Stimulated activated CD8-positive, alpha-beta memory T cell treated with anti-CD3 and anti-CD28 coated beads, Interleukin-4, amount 100 ng/mL, for 24 hours (primary cell): ENCODE measurements around the gene MRPL24.
"Not testable (repeated sequence)": the region's sequence is repeated elsewhere in the genome, so short reads cannot be mapped to it uniquely, and the experiment has no call there.

Source experiments
- DNase-seq: peaks from one replicate; pipeline ENCODE4 v3.0.0-alpha.2; 2020; ENCODE audit warnings: low read depth

Gene MRPL24

GRCh38 chr1:156760092-156760795 is 19.4 kb upstream of the MRPL24 start:
- no peak for DNase-seq

DNA sequence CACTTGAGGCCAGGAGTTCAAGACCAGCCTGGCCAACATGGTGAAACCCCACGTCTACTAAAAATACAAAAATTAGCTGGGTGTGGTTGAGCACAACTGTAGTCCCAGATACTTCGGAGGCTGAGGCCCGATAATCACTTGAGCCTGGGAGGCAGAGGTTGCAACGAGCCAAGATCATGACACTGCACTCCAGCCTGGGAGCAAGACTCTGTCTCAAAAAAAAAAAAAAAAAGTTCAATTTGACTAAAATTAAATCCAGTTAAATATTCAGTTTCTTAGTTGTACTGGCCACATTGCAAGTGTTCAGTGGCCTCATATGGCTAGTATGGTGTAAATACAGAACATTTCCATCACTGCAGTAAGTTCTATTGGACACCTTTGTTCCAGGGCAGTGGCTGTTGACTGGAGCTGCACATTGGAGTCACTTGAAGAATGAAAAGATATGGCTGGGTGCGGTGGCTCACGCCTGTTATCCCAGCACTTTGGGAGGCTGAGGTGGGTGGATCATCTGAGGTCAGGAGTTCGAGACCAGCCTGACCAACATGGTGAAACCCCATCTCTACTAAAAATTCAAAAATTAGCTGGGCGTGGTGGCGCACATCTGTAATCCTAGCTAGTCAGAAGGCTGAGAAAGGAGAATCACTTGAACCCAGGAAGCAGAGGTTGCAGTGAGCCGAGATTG is 16.8 kb upstream of the MRPL24 start:
- DNase-seq: not testable (repeated sequence)

DNA sequence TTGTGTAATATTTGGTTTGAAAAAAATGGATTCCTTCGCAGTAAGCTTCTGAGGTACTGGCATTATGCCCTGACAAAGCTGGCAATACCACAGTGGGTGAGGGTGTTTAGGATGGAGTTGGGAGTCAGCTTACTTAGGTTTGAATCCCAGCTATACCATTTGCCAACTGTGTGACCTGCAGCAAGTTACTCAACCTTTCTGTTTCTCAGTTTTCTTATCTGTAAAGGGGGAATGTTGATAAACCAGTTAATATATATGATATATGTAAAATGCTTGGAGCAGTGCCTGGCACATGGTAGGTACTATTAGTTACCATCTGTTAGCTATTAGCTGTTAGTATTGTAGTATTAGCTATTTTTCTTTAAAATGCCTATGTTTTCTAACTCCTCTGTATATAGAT is 15.5 kb upstream of the MRPL24 start:
- DNase-seq: no peak

DNA sequence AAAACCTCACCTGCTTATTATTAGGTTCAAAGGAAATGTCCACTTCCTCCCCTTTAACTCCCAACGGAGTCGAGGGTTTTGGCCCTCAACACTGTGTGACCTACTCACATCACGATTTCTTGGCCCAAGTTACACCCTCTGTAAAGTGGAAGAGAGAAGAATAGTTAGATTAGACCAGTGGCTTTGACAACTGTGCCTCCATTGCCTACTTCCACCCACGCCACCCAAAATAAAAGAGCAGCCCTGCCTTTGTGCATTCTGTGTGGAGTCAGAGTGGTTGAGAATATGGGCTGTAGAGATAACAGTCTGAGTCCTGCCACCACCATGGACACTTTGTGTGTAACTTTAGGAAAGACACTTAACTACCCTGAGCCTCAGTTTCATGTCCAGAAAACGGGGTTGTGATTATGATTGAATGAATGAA is 14.7 kb upstream of the MRPL24 start:
- DNase-seq: no peak

- no peak for DNase-seq
Measured at GRCh38 chr1:156754219-156754618, 13.3 kb upstream of the MRPL24 start.

DNA sequence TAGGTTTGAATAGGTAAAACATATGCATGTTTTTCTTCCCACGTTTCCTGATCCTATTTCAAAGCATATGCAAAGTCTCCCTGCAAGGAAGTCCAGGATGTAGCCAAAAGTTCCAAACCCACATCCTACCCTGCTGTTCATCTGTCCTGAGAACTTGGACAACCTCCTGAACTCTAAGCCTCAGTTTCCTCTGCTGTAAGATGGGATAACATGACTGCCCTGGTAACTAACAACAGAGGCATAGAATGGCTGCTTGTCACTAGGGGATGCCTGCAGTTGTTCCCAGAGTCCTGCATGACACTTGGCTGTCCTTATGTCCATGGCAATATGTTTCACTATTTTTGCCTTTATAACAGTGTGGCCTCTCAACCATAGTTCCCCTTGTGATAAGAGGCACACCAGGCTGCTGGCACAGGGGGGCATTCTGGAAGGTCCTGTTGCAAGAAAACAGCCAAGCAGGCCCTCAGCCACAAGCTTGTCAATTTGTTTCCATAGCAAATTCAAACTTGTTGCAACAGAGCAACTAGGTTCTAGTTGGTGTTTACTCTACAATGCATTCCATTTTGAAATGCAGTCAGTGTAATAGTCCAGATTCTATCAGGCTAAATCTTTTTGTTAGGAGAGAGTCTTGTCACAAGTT is 12.1 kb upstream of the MRPL24 start:
- DNase-seq: no peak

- peak; percentile 98 for DNase-seq
Measured at GRCh38 chr1:156751757-156752481, 11.0 kb upstream of the MRPL24 start.

GRCh38 chr1:156751451-156751756 is 10.5 kb upstream of the MRPL24 start, which contains the start of gene HDGF:
HDGF (minus strand) TSS chr1:156751675; CDS start chr1:156751429, 246 bp downstream.
- DNase-seq: no peak

DNA sequence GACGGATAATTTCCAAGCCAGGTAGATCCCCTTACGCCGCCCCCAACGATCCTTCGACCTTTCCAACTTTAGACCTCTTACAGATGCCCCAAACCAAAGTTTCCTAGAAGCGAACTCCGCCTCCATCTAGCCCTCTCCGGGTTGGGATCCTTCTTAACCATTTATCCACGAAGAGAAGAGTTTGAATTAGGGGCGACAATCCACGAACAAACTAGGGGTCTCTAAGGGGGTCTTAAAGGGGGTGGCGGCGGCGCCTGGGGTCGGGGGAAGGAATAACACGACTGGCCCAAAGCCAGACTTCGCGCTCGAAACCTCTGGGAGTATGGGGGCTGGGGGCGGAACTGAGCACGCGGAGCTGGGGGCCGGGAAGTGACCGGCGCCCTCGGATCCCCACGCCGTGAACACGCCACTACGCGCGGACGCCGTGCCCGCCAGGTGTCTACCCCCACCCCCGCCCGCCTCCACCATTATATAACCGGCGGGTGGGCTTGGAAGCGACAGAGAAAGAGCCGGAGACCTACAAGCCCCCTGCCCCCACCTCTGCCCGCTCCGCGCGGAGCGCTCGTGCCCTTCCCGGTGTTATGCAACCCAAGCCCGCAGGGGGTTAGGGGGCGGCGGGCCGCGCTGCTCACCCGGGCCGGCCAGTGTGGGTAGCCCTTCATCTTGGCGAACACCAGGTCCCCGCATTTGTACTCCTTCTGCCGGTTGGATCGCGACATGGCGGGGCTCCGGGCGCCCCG is 10.0 kb upstream of the MRPL24 start:
- DNase-seq: no peak

DNA sequence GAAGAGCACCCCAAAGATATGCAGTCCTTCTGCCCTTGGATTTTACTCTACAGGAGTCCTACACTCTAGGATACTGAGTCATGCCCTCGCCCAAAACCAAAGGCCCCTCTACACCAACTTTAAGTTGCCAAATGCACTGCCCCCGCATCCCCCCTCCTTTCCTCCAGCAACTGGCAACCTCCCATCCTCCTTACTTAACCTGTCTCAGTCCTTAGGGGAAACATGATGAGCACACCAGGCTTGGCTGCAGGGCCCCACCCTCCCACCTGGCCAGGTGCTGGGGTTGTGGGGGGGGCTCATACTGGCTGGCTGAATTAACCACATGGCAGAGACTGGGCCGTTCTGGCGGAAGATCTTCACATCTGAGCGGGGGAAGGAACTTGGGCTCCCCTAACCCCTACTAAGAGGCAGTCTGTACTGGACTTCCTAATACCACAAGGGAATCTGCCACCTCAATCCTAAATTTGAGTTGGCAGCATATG is 9.3 kb upstream of the MRPL24 start:
- DNase-seq: no peak

DNA sequence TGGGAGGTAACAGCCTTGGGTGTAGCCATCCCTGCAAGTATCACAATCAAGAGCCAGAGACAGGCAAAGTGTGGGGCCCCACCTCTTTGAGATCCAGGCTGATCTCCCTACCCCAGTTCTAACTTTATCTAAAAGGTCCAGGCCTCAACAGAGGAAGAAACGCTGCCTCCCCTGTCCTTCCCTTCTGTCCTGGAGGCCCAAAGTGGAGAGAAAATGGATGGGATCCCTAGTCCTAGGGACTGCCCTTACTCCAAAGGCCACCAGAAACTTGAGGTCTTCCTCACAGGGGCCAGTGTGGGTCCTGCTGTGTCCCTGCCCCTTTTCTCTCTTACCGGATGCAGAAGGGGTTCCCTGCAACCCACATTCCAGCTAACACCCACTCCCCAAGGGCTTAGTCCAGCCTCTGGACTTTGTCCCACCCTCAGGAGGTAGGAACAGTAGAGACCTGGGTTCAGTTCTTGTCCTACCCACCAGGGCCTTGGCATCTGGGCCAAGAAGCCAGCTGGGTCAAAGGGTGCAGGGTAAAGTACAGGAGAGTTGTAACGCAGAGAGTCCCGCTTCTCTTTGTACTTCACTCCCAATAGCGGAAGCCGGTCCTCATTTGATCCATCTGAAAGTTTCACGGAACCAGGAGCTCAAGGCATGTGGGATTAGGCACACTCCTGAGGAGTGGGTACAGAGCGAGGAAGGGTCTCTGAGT is 8.7 kb upstream of the MRPL24 start:
- no peak for DNase-seq

GRCh38 chr1:156748670-156749418 is 8.0 kb upstream of the MRPL24 start:
- DNase-seq: no peak

DNA sequence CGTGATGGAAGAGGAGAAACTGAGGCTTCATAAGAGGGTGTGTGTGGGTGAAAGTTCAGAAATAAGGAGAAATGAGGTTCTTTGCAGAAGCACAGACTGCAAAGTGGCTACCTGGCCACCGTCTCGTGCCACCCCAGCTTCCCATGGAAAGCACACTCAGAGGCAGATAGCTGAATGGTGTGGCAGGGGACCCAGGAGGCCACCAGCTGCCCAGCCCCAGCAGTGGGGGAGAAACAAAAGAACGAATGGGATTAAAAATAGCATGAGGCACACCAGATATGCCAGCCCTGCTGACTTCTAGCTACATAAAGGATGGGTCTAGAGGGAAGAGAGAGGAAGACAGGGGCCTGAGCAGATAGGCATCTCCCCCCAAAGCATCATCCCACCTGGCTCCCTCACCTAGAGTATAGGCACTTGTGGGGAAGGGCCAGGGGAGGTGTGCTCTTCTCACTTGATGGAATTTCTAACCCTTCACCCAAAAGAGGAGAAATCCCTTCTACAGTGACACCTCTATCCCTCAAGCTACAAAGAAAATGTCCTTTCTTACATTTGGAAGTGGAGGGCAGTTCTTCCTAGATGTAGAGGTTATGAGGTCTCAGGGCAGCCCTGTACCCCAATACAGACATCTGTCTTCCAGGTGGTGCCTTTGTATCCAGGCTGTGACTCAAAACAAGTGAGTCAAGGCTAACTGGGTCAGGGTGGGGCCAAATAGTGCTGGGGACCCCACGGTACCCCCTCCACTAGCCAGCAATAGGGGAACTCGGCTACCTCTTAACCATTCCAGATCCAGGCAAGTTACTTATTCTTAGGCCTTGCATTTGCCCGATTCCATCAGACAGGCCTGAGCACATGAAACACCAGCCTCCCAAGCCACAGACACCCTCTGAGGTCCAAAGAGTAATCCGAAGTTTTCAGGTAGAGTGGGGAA is 7.1 kb upstream of the MRPL24 start:
- no peak for DNase-seq

DNA sequence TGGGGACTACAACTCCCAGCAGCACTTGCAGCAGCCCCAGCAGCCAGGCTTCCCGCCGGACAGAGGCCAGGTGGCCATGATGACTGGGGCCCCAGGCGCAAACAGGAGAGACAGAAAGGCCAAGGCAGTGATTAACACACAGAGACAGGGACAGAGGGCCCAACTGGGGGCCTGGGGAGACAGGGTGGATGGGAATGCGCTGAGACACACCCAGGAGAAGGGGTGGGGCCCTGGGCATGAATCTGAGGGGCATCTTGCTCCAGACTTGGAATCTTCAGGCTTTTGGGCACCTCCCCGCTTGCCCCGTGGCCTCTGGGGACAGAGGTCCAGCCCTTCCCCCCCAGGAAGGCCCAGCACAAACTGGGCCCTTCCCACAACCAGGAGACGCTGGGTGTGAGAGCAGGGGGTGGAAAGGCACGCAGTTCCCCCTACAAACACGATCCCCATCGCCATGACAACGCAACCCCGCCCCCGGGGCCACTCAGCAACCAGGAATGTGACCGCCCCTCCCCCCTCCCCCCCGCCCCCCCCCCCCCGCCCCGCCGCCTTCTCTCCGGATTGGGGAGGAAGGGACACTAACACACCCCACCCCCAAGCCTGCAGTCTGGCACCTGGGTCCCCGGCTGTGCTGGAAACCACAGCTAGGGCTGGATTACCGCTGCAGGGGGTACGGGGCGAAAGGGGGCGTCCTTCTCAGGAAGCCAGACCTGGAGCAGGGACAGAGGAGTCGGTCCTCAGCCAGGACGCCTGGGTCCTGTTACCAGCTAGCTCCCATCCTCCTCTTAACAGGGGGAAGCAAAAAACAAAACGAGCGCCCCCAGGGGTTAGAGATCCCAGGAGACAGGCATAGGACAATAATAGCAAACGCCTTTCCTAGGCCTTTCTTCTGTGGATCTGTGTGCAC is 6.1 kb upstream of the MRPL24 start:
- DNase-seq: peak; percentile 66

GRCh38 chr1:156746406-156746727 is 5.5 kb upstream of the MRPL24 start:
- DNase-seq: no peak

DNA sequence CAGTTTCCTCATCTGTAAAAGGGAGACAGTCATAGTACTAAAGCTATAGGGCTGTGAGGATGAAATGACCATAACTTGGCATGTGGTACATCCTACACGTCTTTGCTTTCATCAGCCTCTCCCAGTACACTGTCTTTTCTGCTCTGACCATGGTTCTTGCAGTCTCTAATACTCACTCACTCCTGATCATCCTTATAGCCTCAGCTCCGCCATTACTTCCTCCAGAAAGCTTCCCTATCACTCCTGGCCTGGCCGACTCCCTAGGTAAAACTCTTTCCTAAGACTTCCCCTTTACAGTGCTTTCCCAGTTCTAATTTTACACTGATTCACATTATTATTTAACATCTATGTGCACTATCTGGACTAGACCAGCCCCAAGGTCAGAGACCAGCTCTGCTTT is 5.0 kb upstream of the MRPL24 start:
- no peak for DNase-seq

DNA sequence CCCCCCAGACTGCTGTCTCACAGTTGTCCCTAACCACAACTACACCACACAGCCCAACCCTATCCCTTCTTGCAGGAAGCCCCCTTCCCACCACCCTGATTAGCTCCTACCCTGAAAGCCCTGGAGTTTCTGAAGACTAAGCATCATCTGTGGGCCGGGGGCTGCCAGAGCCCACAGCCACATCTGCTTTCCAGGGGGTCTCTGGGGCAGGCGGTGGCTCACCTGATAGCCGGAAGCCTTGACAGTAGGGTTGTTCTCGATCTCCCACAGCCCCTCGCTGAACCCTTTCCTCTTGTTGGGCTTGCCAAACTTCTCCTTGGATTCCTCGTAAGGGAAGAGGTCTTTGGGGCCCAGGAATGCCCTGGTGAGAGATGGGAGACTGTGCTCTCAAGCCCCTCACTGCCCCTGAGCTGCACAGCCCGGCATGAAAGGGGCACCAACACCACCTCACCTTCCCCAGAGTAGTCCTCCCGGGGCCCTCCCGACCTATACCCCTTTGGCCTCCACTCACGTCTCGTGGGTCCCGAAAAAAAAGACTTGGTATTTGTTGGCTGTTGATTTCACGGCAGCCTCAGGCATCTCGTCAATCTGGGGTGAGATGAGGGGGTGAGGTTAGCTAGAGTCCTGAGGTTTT is 4.0 kb upstream of the MRPL24 start:
- no peak for DNase-seq

DNA sequence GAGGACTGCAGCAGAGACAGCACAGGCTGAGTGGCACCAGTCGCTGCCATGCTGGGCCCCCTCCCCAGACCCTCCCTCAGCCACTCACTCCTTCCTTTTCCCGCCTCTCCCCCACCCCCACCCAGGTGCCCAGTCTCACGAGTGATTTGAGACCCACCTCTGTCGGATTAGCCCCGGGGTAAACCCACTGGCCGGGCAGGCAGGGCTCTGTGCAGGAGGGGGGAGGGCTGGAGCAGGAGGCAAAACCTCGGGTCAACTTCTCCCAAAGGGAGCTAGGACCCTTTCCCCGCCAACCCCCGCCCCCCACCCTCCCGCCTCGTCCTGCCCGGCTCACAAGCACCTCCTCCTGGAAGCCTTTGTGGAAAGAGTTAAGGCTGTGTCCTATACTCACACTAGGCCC is 3.5 kb upstream of the MRPL24 start:
- DNase-seq: no peak
